GM23338 (cell line): ENCODE data around the gene AQP12B. TPM values are rescaled to one million over a fixed set of nuclear protein-coding genes. Genes with fewer than 3 reads are reported as not detected.

Source experiments
- ATAC-seq: fragments of 200-7000 bp; cut with Tn5 transposase; 3 replicates; pipeline ENCODE4 v1.9.1; 2020
- DNase-seq: peaks from one replicate; pipeline ENCODE4 v3.0.0-alpha.2; 2015; ENCODE audit warnings: low spot score
- H2AFZ ChIP-seq: fragments of 200-600 bp; sonication (generic); 2 replicates; pipeline ENCODE4 v1.8.0; 2016; ENCODE audit warnings: antibody characterized with exemption, mild to moderate bottlenecking, moderate library complexity
- H3F3A ChIP-seq: fragments of 200-600 bp; sonication (generic); replicated peaks from 2 replicates; pipeline ENCODE4 v1.8.0; 2017; ENCODE audit warnings: antibody characterized with exemption, mixed run types, low read depth
- H3K27ac ChIP-seq: fragments of 200-600 bp; sonication (generic); 2 replicates; pipeline ENCODE4 v1.6.1; 2016; ENCODE audit warnings: low read depth
- H3K27me3 ChIP-seq: fragments of 200-600 bp; sonication (generic); 2 replicates; pipeline ENCODE4 v1.8.0; 2016; ENCODE audit warnings: mild to moderate bottlenecking, mixed run types, moderate library complexity; ENCODE audit not compliant: insufficient read depth
- H3K36me3 ChIP-seq: fragments of 200-600 bp; sonication (generic); 2 replicates; pipeline ENCODE4 v1.8.0; 2016; ENCODE audit warnings: mild to moderate bottlenecking; ENCODE audit not compliant: insufficient read depth
- H3K4me1 ChIP-seq: fragments of 200-600 bp; sonication (generic); 2 replicates; pipeline ENCODE4 v1.8.0; 2016; ENCODE audit warnings: mild to moderate bottlenecking, moderate library complexity; ENCODE audit not compliant: insufficient read depth
- H3K4me2 ChIP-seq: fragments of 200-600 bp; sonication (generic); 2 replicates; pipeline ENCODE4 v1.7.1; 2017; ENCODE audit warnings: mixed run types
- H3K4me3 ChIP-seq: fragments of 200-600 bp; sonication (generic); 2 replicates; pipeline ENCODE4 v1.6.1; 2016; ENCODE audit warnings: mixed run types
- H3K79me2 ChIP-seq: fragments of 200-600 bp; sonication (generic); replicated peaks from 2 replicates; pipeline ENCODE4 v1.8.0; 2017; ENCODE audit warnings: mild to moderate bottlenecking; ENCODE audit not compliant: insufficient read depth
- H3K9me2 ChIP-seq: fragments of 200-600 bp; sonication (generic); 2 replicates; pipeline ENCODE4 v1.8.0; 2017; ENCODE audit not compliant: insufficient read depth
- H4K20me1 ChIP-seq: fragments of 200-600 bp; sonication (generic); replicated peaks from 2 replicates; pipeline ENCODE4 v1.8.0; 2017; ENCODE audit warnings: mild to moderate bottlenecking; ENCODE audit not compliant: insufficient read depth
- H3K27ac Mint-ChIP-seq: 2 replicates; pipeline ENCODE4 v1.8.0; 2020; ENCODE audit warnings: inconsistent platforms, mild to moderate bottlenecking, moderate library complexity, mixed read lengths
- H3K27me3 Mint-ChIP-seq: 3 replicates; pipeline ENCODE4 v1.8.0; 2022; ENCODE audit warnings: low read depth, mild to moderate bottlenecking, moderate library complexity, mixed read lengths, inconsistent platforms; ENCODE audit not compliant: insufficient read depth, poor library complexity
- H3K36me3 Mint-ChIP-seq: 3 replicates; pipeline ENCODE4 v1.8.0; 2021; ENCODE audit warnings: low read depth, mild to moderate bottlenecking, inconsistent platforms, moderate library complexity, mixed read lengths
- H3K4me1 Mint-ChIP-seq: 3 replicates; pipeline ENCODE4 v1.8.0; 2020; ENCODE audit warnings: mild to moderate bottlenecking, inconsistent platforms, mixed read lengths
- H3K4me3 Mint-ChIP-seq: 3 replicates; pipeline ENCODE4 v1.8.0; 2021; ENCODE audit warnings: moderate library complexity, mild to moderate bottlenecking, inconsistent platforms, mixed read lengths
- H3K9me3 Mint-ChIP-seq: 3 replicates; pipeline ENCODE4 v1.8.0; 2020; ENCODE audit warnings: moderate library complexity, mild to moderate bottlenecking, inconsistent platforms, mixed read lengths
- CREB1 ChIP-seq: fragments of 250-450 bp; sonication (Bioruptor Pico); IDR thresholded peaks from 2 replicates; pipeline ENCODE4 v1.5.0; 2020; ENCODE audit warnings: low read depth, mild to moderate bottlenecking, moderate library complexity
- CTCF ChIP-seq, 2 experiments: fragments of 200-600 bp in 1 of 2; sonication (generic) in 1 of 2; conservative IDR thresholded peaks; 2 replicates each; pipeline versions ENCODE4 v1.5.1 to v1.6.1; 2016 to 2017; ENCODE audit warnings: antibody characterized with exemption in 2 of 2, low read depth in 2 of 2, mild to moderate bottlenecking in 2 of 2, moderate library complexity in 1 of 2
- ETS1 ChIP-seq: IDR thresholded peaks from 2 replicates; pipeline ENCODE4 v1.6.1; 2016; ENCODE audit warnings: antibody characterized with exemption
- EZH2 ChIP-seq: fragments of 200-600 bp; sonication (generic); IDR thresholded peaks from one replicate; pipeline ENCODE4 v1.8.0; 2017; ENCODE audit warnings: antibody characterized with exemption, mild to moderate bottlenecking, low read depth; ENCODE audit not compliant: unreplicated experiment
- EZH2phosphoT487 ChIP-seq: fragments of 200-600 bp; sonication (generic); IDR thresholded peaks from one replicate; pipeline ENCODE4 v1.8.1; 2018; ENCODE audit warnings: antibody characterized with exemption; ENCODE audit not compliant: unreplicated experiment
- JUNB ChIP-seq: IDR thresholded peaks from one replicate; pipeline ENCODE4 v1.6.1; 2016; ENCODE audit warnings: antibody characterized with exemption; ENCODE audit not compliant: unreplicated experiment
- NANOG ChIP-seq: IDR thresholded peaks from 2 replicates; pipeline ENCODE4 v1.6.1; 2016; ENCODE audit warnings: antibody characterized with exemption, borderline replicate concordance
- POLR2AphosphoS5 ChIP-seq: IDR thresholded peaks from 2 replicates; pipeline ENCODE4 v1.6.1; 2016; ENCODE audit warnings: antibody characterized with exemption, low read depth
- REST ChIP-seq: IDR thresholded peaks from one replicate; pipeline ENCODE4 v1.6.1; 2018; ENCODE audit warnings: antibody characterized with exemption; ENCODE audit not compliant: unreplicated experiment
- STAT1 ChIP-seq: IDR thresholded peaks from one replicate; pipeline ENCODE4 v1.6.1; 2016; ENCODE audit warnings: antibody characterized with exemption; ENCODE audit not compliant: unreplicated experiment
- ZNF114 ChIP-seq: fragments of 250-450 bp; sonication (Bioruptor Pico); IDR thresholded peaks from 2 replicates; pipeline ENCODE4 v1.5.0; 2020; ENCODE audit warnings: mild to moderate bottlenecking, moderate library complexity
- ZNF331 ChIP-seq: fragments of 250-450 bp; sonication (Bioruptor Pico); IDR thresholded peaks from 2 replicates; pipeline ENCODE4 v1.5.0; 2020; ENCODE audit warnings: low read depth, mild to moderate bottlenecking, moderate library complexity
- ZNF462 ChIP-seq: fragments of 250-450 bp; sonication (Bioruptor Pico); IDR thresholded peaks from 2 replicates; pipeline ENCODE4 v1.5.0; 2020; ENCODE audit warnings: mild to moderate bottlenecking, moderate library complexity
- polyA plus RNA-seq: library from polyadenylated mRNA; unstranded; fragments of >200 nt; fragmentation: Nextera tagmentation; extraction: Ambion mirVana; gene quantifications from 2 replicates; pipeline ENCODE4 v1.2.1, GENCODE V29; 2016
- total RNA-seq: library from RNA; depleted of rRNA; stranded (reverse); fragments of >200 nt; shearing (Covaris generic); gene quantifications from 2 replicates; pipeline ENCODE4 v1.2.3, GENCODE V29; 2014

AQP12B gene
- total and polyA plus RNA-seq, 2 experiments from 2014 or later = not detected

- DNase-seq = no peak
- no peaks in the 10 kb centered on the region for H3K4me1 Mint-ChIP-seq
These were observed 50.4 kb downstream of the AQP12B start for GRCh38 chr2:240632306-240632721.

More at GRCh38 chr2:240632306-240632721, 50.4 kb downstream of the AQP12B start:
- no peak for TF ChIP-seq POLR2AphosphoS5
- TF ChIP-seq EZH2phosphoT487 = no peak
- no peak for TF ChIP-seq NANOG
- TF ChIP-seq JUNB = no peak
- TF ChIP-seq ZNF331 (CRISPR knock-in tag) = no peak
- no peak for TF ChIP-seq STAT1
- TF ChIP-seq CTCF (conservative IDR thresholded peaks at IDR 0.05; ENCODE audit: low read depth in 2 of 2) = no peak
- TF ChIP-seq ETS1 = no peak
- TF ChIP-seq EZH2 = no peak
- no peak for TF ChIP-seq REST
- no peak for TF ChIP-seq ZNF114 (CRISPR knock-in tag)
- TF ChIP-seq CREB1 = no peak
- TF ChIP-seq ZNF462 = no peak
- Histone ChIP-seq H3K4me1 (no peaks in the 10 kb centered on the region), H3K27me3 (no peaks in the 10 kb centered on the region), H3K4me2 (no peak overlapping the region), H3K4me3 (no peak overlapping the region), H3K79me2 (no peaks in the 10 kb centered on the region), H4K20me1 (no peaks in the 10 kb centered on the region), H3K36me3 (no peaks in the 10 kb centered on the region), H3F3A (no peaks in the 10 kb centered on the region), H2AFZ (no peak overlapping the region), H3K27ac (no peak overlapping the region), H3K9me2 (no peaks in the 10 kb centered on the region)
- Mint-ChIP-seq H3K27me3 (peaks cover 9% of the 10 kb centered on the region), H3K4me3 (no peak overlapping the region), H3K27ac (no peak overlapping the region), H3K9me3 (peaks cover 46% of the 10 kb centered on the region), H3K36me3 (peaks cover 8% of the 10 kb centered on the region)
- ATAC-seq = no peak
